Gastroesophageal sphincter (tissue), 2 donors: ENCODE data around the gene EXOSC7.

Experiments used
- EP300 ChIP-seq: sonication (generic); formaldehyde crosslinking; IDR thresholded peaks from one replicate; pipeline ENCODE4 v1.6.1; 2017; ENCODE audit warnings: antibody characterized with exemption, mild to moderate bottlenecking
- POLR2A ChIP-seq, 2 donors: fragments of 450-650 bp; IDR thresholded peaks; one replicate each; pipeline ENCODE4 v1.6.1; 2017; ENCODE audit warnings: antibody characterized with exemption in 2 of 2, mild to moderate bottlenecking in 2 of 2, moderate library complexity in 1 of 2

- TF ChIP-seq EP300, result no peak
- TF ChIP-seq POLR2A (IDR thresholded peaks at IDR 0.05), result no peak
These were observed 51.4 kb downstream of the EXOSC7 start for GRCh38 chr3:45027441-45027840.
